GM12892 (cell line): ENCODE measurements around the gene RGS13.
"Not testable (repeated sequence)": the region's sequence is repeated elsewhere in the genome, so short reads cannot be mapped to it uniquely, and the experiment has no call there.

Experiments
- DNase-seq: peaks from one replicate; pipeline ENCODE4 v3.0.0; 2011; ENCODE audit not compliant: insufficient read length
- FAIRE-seq: peaks from 2 replicates; lab custom pipeline; 2011; peaks lifted over from hg19 to GRCh38; lab: Jason Lieb, UNC
- POLR2A ChIP-seq: IDR thresholded peaks from 2 replicates; pipeline ENCODE4 v1.6.1; 2011; ENCODE audit warnings: low read depth, low read length, control low read depth
- POLR2AphosphoS5 ChIP-seq: IDR thresholded peaks from 2 replicates; pipeline ENCODE4 v1.6.1; 2011; ENCODE audit warnings: low read depth, low read length, control low read depth
- TAF1 ChIP-seq: IDR thresholded peaks from 2 replicates; pipeline ENCODE4 v1.6.1; 2011; ENCODE audit warnings: low read depth, mild to moderate bottlenecking, control low read depth, low read length, borderline replicate concordance

RGS13 gene

DNA sequence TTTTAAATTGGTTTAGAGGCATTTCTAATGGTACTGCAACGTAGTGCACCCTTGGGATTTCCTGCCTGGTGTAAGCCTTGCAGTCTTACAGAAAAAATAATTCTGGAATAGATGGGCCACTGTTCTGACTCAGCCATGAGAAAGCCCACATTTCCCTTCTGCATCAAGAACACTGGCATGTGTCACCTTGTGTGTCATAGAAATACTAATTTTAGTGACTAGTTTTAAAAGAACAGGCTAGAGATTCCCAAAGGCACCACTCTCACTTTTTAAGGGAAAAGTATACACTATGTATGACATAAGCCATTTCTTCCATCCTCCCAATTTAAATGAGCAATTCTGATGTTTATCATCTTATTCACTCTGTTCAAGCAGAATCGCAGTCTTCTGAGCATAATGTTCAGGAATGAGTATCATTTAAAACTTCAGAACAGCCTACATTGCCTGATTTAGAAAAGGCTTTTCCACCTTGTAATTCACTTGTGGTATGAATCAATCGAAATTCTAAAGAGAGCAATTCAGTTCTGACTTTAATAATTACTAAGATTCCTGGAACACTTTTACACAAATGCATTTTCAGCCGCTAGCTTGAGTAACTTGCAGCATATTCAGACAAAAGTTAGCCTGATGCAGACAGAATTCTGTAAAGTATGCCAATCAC is 18.8 kb downstream of the RGS13 start:
- TF ChIP-seq TAF1 (no peak), POLR2AphosphoS5 (no peak), POLR2A (no peak)
- FAIRE-seq (no peak), DNase-seq (no peak)

DNA sequence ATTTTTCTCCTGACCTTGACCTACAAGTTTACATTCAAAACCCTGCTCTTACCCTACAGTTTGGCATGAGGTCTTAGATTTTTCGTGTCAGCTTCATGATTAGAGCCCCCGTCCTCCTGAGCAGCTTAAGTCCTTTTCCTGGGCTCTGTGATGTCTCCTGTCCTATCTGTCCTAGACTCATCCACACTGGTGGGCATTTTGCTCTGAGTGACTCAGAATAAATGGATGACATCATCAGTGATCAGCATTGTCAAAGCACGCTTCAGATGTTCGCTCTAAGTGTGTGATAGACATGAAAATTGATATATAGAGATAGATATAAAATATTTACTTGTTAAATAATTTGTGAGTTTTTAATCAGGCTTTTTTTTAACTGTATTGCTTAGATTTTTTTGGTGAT is 21.8 kb downstream of the RGS13 start:
- no peak for DNase-seq
- TF ChIP-seq POLR2A: no peak
- no peak for TF ChIP-seq POLR2AphosphoS5
- no peak for TF ChIP-seq TAF1
- FAIRE-seq: no peak

DNA sequence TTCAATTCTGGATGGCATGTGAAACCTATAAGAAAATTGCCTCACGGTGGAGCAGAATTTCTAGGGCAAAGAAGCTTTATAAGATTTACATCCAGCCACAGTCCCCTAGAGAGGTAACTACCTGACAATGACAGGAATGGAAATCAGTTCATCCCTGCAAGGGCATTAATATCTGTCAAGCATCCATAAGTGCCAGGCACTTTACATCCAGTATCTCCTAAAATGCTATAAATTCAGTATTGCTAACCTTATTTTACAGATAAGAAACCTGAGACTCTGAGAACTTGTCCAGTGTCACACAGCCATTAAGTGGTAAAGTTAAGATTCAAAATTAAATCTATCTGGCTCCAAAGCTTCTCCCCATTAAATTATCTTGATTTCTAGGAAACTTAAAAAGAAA is 22.3 kb downstream of the RGS13 start:
- no peak for FAIRE-seq
- DNase-seq: no peak
- no peak for TF ChIP-seq POLR2A
- TF ChIP-seq POLR2AphosphoS5: no peak
- TF ChIP-seq TAF1: no peak

DNA sequence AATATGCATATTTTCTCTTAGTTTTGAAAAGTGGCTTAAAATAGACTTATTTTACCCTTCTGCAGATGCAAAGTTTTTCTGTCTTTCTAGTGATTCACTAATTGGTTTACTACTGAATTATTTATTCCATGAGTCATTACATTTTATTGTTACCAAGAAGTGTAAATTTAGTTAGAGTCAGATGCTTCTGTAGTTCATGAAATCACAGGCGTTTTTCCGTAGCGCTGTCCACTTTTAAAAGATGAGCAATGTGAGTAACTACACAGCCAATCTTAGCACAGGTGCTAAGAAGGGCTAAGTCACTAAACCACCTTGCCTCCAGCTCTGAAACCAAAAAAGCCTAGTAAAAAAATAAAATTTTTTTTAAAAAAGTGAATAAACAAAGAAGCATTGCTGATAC is 24.7 kb downstream of the RGS13 start:
- DNase-seq: no peak
- TF ChIP-seq POLR2A (no peak), TAF1 (no peak), POLR2AphosphoS5 (no peak)
- no peak for FAIRE-seq

DNA sequence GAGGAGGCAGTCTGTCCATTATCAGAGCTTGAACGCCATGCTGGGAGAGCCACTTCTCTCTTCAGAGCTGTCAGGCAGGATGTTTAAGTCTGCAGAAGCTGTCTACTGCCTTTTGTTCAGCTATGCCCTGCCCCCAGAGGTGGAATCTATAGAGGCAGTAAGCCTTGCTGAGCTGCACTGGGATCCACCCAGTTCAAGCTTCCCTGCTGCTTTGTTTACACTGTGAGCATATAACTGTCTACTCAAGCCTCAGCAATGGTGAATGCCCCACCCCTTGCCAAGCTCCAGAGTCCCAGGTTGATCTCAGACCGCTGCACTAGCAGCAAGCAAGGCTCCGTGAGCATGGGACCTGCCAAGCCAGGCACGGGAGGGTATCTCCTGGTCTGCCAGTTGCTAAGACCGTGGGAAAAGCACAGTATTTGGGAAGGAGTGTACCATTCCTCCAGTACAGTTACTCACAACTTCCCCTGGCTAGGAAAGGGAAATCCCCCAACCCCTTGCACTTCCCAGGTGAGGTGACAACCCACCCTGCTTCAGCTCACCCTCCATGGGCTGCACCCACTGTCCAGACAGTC is 32.5 kb downstream of the RGS13 start:
- no peak for TF ChIP-seq POLR2A
- no peak for TF ChIP-seq POLR2AphosphoS5
- FAIRE-seq (no peak), DNase-seq (no peak)

DNA sequence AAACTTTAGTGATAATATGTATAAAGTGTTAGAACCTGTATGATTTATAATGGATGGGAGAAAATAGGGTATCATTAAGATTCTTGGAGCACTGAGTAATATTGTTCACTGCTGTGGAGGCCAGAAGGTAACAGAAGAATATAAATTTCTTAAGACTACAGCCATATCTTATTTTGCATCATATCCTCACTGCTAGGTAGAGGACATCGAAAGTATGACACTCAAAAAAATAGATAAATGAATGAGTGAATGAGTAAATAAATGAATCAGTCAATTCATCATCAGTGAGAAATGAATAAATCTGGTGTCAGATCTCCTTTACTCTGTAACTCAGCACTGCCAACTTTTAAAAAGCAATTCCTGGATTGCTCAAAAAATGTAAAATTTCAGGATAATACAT is 33.2 kb downstream of the RGS13 start:
- TF ChIP-seq POLR2AphosphoS5 (no peak), POLR2A (no peak), TAF1 (no peak)
- FAIRE-seq (no peak), DNase-seq (no peak)

DNA sequence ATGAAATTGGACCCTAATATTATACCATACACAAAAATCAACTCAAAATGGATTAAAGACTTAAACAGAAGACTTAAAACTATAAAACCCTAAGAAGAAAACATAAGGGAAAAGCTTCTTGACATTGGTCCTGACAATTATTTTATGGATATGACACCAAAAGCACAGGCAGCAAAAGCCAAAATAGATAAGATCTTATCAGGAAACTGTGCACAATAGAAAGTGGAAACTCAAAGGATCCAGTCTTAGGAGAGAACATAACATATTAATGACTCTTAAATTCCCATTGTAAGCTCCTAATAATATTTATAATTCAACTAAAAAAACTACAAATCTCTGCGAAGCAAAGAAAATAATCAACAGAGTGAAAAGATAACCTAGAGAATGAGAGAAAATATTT is 39.8 kb downstream of the RGS13 start:
- no peak for FAIRE-seq
- no peak for DNase-seq
- TF ChIP-seq POLR2A (no peak), POLR2AphosphoS5 (no peak), TAF1 (no peak)

DNA sequence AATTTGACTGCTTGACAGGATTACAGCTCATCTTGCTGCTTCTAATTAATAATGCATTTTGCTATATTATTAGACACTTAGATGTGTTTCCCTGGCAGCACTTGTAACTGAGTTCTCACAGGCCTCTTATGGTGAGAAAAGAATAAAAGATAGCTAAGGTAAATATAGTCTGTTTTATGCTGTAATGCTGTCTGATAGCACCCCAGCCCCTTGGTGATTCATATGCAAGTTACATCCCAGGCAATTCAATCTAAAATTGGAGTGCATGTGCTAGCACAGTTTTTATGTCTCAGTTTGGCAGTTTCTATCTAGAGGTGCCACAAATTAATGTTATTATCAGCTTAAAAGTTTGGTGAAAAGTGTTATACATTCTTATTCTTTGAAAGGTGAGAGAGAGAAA is 42.2 kb downstream of the RGS13 start:
- TF ChIP-seq TAF1 (no peak), POLR2AphosphoS5 (no peak), POLR2A (no peak)
- DNase-seq (no peak), FAIRE-seq (no peak)

DNA sequence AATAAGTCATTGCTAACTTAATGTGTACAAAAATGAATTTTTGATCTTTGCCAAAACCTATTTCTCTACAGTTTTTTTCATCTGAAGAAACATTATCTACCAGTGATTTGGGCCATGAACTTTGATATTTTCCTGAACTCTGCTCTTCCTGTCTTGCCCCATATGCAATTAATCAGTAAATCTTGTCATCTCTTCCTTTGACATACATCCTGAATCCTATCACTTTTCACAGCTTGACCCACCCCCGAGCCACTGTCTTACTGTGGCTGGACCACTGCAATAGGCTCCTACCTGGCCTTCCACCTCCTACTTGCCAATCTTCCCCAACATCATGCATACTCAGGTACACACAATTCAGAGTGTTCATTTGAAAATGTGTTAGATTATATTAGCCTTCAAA is 46.4 kb downstream of the RGS13 start:
- TF ChIP-seq POLR2A (no peak), TAF1 (no peak), POLR2AphosphoS5 (no peak)
- FAIRE-seq: no peak
- DNase-seq: no peak

DNA sequence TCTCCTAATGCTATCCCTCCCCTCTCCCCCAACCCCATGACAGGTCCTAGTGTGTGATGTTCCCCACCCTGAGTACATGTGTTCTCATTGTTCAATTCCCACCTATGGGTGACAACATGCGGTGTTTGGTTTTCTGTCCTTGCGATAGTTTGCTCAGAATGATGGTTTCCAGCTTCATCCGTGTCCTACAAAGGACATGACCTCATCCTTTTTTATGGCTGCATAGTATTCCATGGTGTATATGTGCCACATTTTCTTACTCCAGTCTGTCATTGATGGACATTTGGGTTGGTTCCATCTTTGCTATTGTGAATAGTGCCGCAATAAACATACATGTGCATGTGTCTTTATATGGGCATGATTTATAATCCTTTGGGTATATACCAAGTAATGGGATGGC is 47.1 kb downstream of the RGS13 start:
- not testable (repeated sequence) for FAIRE-seq, DNase-seq

DNA sequence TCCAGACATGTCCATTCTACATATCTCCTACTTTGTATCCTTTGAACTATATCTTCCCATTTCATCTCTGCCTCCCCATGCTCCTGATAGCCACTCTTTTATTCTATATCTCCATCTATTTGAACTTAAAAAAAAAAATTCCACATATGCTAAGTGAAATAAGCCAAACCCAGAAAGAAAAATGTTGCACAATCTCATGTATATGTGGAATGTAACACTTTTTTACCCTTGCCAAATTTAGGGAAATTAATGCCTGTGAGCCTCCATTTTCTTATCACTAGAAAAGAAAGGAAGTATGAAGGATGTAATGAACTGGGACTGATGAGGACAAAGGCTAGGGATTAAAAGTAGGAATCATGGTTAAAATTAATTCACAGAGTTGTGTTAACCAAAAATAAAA is 53.5 kb downstream of the RGS13 start:
- FAIRE-seq (no peak), DNase-seq (no peak)
- TF ChIP-seq TAF1 (no peak), POLR2A (no peak), POLR2AphosphoS5 (no peak)

DNA sequence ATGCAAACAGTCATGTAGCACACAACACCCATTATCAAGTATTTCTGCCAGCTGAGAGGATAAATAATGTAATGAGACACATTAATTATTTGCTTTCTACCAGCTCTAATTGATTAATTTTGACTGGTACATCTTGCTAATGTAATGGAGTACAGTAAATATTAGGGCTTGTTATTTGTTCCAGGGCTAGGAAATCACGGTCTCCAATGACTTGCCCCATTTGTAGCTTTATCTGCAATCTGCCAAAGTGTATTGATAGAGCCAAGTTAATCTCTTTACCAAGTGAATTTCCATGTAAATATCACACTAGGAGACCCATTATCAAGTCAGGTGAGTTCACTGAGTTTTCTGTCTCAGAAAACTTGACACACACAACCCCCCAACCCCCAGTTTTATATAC is 55.1 kb downstream of the RGS13 start:
- FAIRE-seq (no peak), DNase-seq (no peak)
- TF ChIP-seq POLR2AphosphoS5 (no peak), POLR2A (no peak), TAF1 (no peak)
